ENCODE results near the gene C1QTNF12.
A peak's percentile ranks its signal among the peaks of the same experiment; 100 is the strongest.

C1QTNF12 gene

DNA sequence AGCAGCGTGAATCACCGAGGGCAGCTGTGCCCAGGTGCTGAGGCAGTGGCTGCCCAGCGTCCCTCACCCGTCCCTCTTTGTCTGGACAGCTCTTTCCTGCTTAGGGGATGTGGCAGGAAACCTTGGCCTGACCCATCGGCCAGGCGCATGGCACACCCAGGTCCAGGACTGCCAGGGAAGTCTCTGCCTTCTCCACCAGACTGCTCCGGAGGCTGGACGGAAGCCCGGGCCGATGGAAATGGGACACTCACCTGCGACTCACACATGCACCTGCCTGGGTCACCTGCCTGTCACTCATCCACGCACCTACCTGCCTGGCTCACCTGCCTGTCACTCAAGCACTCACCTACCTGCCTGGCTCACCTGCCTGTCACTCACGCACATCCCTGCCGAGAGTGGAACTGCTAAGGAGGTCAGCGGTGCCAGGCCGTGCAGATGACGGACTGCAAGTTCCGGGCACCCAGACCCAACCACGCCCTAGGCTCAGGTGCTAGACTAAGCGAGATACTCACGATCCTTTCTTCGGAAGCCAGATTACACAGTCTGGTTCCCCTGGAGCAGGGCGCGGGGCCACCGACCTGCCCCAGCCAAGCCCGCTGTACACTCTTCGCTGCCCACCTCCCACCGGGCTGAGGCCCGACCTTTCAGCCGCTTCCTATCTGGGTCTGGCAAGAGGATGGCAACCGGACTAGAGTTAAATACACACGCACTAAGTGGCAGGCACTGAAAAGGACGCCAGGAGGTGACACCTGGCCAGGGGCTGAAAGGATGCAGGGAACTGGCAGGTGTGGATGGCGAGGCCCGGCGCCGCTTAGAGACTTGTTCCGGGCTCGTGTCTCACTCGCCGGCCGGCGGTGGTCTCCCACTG, 26.1 kb upstream of the C1QTNF12 start:
- H3K36me3 ChIP-seq (ENCODE audit: control insufficient read depth in 1 of 2, insufficient read depth in 2 of 2, low read length in 2 of 2): peaks cover 6 to 13% of the 10 kb centered on the region in 2 donors
- peaks cover 28 to 39% of the 10 kb centered on the region in 2 donors for H3K4me1 ChIP-seq (ENCODE audit: control insufficient read depth in 1 of 2, insufficient read depth in 2 of 2, low read length in 2 of 2)
- no peaks in the 10 kb centered on the region for H3K27me3 ChIP-seq (ENCODE audit: control insufficient read depth in 1 of 2, insufficient read depth in 2 of 2, low read length in 2 of 2)
- peak overlapping the region; percentile 56 for H3K27ac ChIP-seq (ENCODE audit: low read depth, low read length)
- peak overlapping the region; percentile 90 to 92 for H3K9ac ChIP-seq (ENCODE audit: low read depth in 1 of 2, low read length in 2 of 2)
- no peaks in the 10 kb centered on the region for H3K9me3 ChIP-seq (ENCODE audit: control insufficient read depth in 1 of 2, low read length in 2 of 2)
- peak overlapping the region; percentile 82 to 93 for H3K4me3 ChIP-seq (ENCODE audit: low read depth in 1 of 2, low read length in 2 of 2)

DNA sequence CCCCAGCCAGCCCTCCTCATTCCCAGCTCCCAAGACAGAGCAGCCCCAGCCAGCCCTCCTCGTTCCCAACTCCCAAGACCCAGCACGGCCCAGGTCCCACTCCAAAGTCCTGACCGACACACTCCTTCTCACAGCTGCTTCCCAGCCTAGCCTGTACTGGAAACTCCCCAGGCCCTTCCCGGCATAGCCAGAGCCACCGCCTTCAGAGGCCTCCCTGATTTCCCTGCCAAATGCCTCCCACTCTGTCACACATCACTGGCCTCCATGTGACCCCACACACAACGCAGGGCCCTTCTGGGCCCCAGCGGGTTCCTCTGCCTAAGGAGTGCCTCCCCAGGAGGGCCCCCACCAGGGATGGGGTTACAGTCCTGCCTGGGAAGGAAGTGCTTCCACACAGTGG, 24.3 kb upstream of the C1QTNF12 start:
- H3K9ac ChIP-seq (ENCODE audit: low read depth in 1 of 2, low read length in 2 of 2): peak overlapping the region in 1 of 2 donors; percentile 53
- H3K4me1 ChIP-seq (ENCODE audit: control insufficient read depth in 1 of 2, insufficient read depth in 2 of 2, low read length in 2 of 2): peaks cover 28 to 39% of the 10 kb centered on the region in 2 donors
- H3K27me3 ChIP-seq (ENCODE audit: control insufficient read depth in 1 of 2, insufficient read depth in 2 of 2, low read length in 2 of 2): no peaks in the 10 kb centered on the region
- no peaks in the 10 kb centered on the region for H3K9me3 ChIP-seq (ENCODE audit: control insufficient read depth in 1 of 2, low read length in 2 of 2)
- H3K27ac ChIP-seq (ENCODE audit: low read depth, low read length): no peak overlapping the region
- peak overlapping the region in 1 of 2 donors; percentile 29 for H3K4me3 ChIP-seq (ENCODE audit: low read depth in 1 of 2, low read length in 2 of 2)
- H3K36me3 ChIP-seq (ENCODE audit: control insufficient read depth in 1 of 2, insufficient read depth in 2 of 2, low read length in 2 of 2): peaks cover 9 to 23% of the 10 kb centered on the region in 2 donors

DNA sequence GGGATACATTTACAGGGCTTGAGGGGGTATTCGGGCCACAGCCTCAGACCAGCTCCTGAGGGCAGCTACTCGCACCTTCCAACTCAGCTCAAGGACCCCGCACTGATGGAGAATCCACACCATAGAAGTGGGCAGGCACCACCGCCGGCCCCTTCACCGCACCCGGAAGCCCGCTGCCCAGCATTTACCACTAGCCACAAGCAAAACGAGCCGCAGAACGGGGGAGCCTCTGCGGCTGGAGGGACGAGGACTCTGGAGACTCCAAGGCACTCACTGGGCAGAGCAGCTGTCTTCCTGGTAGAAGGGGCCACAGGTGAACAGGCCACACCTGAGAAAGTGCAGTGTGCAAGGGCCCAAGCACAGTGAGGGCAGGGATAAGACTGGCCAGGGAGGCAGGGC, 21.8 kb upstream of the C1QTNF12 start:
- Histone ChIP-seq H3K9me3 (ENCODE audit: control insufficient read depth in 1 of 2, low read length in 2 of 2) (no peaks in the 10 kb centered on the region), H3K9ac (ENCODE audit: low read depth in 1 of 2, low read length in 2 of 2) (no peak overlapping the region), H3K4me1 (ENCODE audit: control insufficient read depth in 1 of 2, insufficient read depth in 2 of 2, low read length in 2 of 2) (peaks cover 21 to 33% of the 10 kb centered on the region in 2 donors), H3K36me3 (ENCODE audit: control insufficient read depth in 1 of 2, insufficient read depth in 2 of 2, low read length in 2 of 2) (peaks cover 16 to 37% of the 10 kb centered on the region in 2 donors), H3K4me3 (ENCODE audit: low read depth in 1 of 2, low read length in 2 of 2) (no peak overlapping the region), H3K27ac (ENCODE audit: low read depth, low read length) (no peak overlapping the region), H3K27me3 (ENCODE audit: control insufficient read depth in 1 of 2, insufficient read depth in 2 of 2, low read length in 2 of 2) (no peaks in the 10 kb centered on the region)

DNA sequence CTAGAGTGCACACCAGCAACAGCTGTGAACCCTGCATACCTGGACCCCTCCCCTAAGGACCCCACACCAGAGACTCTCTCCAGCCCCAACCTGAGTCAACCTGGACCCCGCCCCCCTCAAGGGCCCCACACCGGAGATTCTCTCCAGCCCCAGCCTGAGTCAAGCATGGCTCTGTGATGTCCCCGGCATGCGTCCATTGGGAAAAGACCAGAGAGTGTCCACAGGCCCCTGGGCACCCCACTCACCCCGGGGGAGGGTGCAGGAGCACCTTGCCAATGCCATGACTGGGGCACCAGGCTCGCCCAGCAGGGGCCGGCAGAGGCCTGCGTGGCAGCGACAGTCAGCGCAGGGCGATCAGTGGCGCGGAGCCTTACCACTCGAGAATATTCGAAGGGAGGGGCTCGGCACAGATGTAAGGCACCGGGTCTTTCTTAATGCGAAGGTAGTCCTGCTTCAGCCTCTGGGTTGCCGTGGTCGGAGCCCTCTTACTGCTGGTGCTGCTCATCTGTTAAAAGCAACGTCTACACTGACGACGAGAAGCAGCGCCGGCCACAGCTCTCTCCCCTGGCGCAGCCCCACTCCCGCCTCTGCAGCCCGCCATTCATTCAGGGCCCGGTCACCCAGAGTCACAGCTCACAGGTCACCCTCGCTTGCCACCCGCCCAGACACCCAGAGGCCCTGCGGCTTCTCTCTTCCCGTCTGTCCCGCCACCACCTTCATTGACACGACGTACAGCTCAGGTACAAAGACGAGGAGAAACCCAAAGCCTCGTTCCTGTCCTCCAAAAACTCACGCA, 21.2 kb upstream of the C1QTNF12 start:
- Histone ChIP-seq H3K4me3 (ENCODE audit: low read depth in 1 of 2, low read length in 2 of 2) (no peak overlapping the region), H3K27me3 (ENCODE audit: control insufficient read depth in 1 of 2, insufficient read depth in 2 of 2, low read length in 2 of 2) (no peaks in the 10 kb centered on the region), H3K27ac (ENCODE audit: low read depth, low read length) (no peak overlapping the region), H3K36me3 (ENCODE audit: control insufficient read depth in 1 of 2, insufficient read depth in 2 of 2, low read length in 2 of 2) (peaks cover 20 to 43% of the 10 kb centered on the region in 2 donors), H3K9ac (ENCODE audit: low read depth in 1 of 2, low read length in 2 of 2) (no peak overlapping the region), H3K9me3 (ENCODE audit: control insufficient read depth in 1 of 2, low read length in 2 of 2) (no peaks in the 10 kb centered on the region), H3K4me1 (ENCODE audit: control insufficient read depth in 1 of 2, insufficient read depth in 2 of 2, low read length in 2 of 2) (peaks cover 19 to 30% of the 10 kb centered on the region in 2 donors)

DNA sequence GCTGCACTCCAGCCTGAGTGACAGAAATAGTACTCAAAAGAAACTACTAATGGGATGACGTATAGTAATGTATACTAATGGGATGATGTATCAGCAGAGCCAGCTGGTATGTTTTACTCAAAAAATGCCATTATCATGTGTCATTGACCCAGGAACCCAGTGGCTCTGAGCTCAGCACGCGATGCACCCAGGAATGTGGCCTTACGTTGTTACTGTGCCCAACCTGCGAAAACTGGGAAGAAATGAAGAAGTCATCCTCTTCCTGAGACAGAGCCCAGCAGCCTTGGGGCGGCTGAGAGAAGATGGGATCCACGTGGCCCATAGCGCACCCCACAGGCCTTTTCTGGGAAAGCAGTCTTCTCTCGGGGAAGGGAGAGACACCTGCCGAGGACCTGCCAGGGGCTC, 18.3 kb upstream of the C1QTNF12 start:
- Histone ChIP-seq H3K36me3 (ENCODE audit: control insufficient read depth in 1 of 2, insufficient read depth in 2 of 2, low read length in 2 of 2) (peaks cover 37 to 65% of the 10 kb centered on the region in 2 donors), H3K27me3 (ENCODE audit: control insufficient read depth in 1 of 2, insufficient read depth in 2 of 2, low read length in 2 of 2) (no peaks in the 10 kb centered on the region), H3K4me1 (ENCODE audit: control insufficient read depth in 1 of 2, insufficient read depth in 2 of 2, low read length in 2 of 2) (peaks cover 0 to 2% of the 10 kb centered on the region in 2 donors), H3K9ac (ENCODE audit: low read depth in 1 of 2, low read length in 2 of 2) (no peak overlapping the region), H3K4me3 (ENCODE audit: low read depth in 1 of 2, low read length in 2 of 2) (no peak overlapping the region), H3K9me3 (ENCODE audit: control insufficient read depth in 1 of 2, low read length in 2 of 2) (no peaks in the 10 kb centered on the region), H3K27ac (ENCODE audit: low read depth, low read length) (no peak overlapping the region)

DNA sequence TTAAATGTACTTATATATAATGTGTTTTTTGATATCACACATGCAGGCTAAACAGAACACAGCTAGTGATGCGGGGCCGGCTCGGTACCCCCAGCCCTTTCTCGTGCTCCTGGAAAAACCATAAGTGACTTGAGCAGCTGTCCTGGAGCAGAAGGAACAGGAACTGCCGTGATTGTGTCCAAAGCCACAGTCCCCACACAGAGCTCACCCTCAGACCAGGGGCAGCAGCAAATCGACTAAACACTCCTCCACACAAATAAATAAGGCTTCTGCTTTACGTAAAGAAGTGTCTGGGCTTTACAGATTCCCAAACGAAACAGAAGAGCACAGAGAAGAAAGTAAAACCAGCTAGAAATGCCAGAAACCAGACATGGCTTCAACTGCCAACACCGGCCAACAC, 17.5 kb upstream of the C1QTNF12 start:
- Histone ChIP-seq H3K27me3 (ENCODE audit: control insufficient read depth in 1 of 2, insufficient read depth in 2 of 2, low read length in 2 of 2) (no peaks in the 10 kb centered on the region), H3K4me3 (ENCODE audit: low read depth in 1 of 2, low read length in 2 of 2) (no peak overlapping the region), H3K4me1 (ENCODE audit: control insufficient read depth in 1 of 2, insufficient read depth in 2 of 2, low read length in 2 of 2) (peaks cover 0 to under 1% of the 10 kb centered on the region in 2 donors), H3K36me3 (ENCODE audit: control insufficient read depth in 1 of 2, insufficient read depth in 2 of 2, low read length in 2 of 2) (peaks cover 41 to 72% of the 10 kb centered on the region in 2 donors), H3K27ac (ENCODE audit: low read depth, low read length) (no peak overlapping the region), H3K9me3 (ENCODE audit: control insufficient read depth in 1 of 2, low read length in 2 of 2) (no peaks in the 10 kb centered on the region), H3K9ac (ENCODE audit: low read depth in 1 of 2, low read length in 2 of 2) (no peak overlapping the region)

DNA sequence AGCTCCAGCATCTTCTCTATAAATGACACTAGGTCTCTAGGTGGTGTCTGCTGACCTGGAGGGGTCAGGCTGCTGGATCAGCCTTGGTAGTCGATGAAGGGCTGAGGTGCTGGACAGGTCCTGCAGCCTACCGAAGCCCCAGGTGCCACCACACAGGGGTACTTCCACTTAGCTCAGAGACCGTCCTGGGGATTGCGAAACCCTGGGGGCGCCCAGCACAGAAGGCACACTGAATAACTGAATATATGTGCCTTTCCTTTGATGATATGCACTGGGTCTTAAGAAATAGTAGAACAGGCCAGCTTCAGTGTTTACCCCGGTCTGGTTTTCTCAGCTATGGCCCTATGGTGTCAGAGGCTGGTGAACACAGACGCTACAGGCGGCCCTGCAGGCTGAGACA, 16.2 kb upstream of the C1QTNF12 start:
- Histone ChIP-seq H3K9ac (ENCODE audit: low read depth in 1 of 2, low read length in 2 of 2) (no peak overlapping the region), H3K36me3 (ENCODE audit: control insufficient read depth in 1 of 2, insufficient read depth in 2 of 2, low read length in 2 of 2) (peaks cover 43 to 71% of the 10 kb centered on the region in 2 donors), H3K27me3 (ENCODE audit: control insufficient read depth in 1 of 2, insufficient read depth in 2 of 2, low read length in 2 of 2) (no peaks in the 10 kb centered on the region), H3K27ac (ENCODE audit: low read depth, low read length) (no peak overlapping the region), H3K9me3 (ENCODE audit: control insufficient read depth in 1 of 2, low read length in 2 of 2) (no peaks in the 10 kb centered on the region), H3K4me1 (ENCODE audit: control insufficient read depth in 1 of 2, insufficient read depth in 2 of 2, low read length in 2 of 2) (peaks cover 0 to 3% of the 10 kb centered on the region in 2 donors), H3K4me3 (ENCODE audit: low read depth in 1 of 2, low read length in 2 of 2) (no peak overlapping the region)

DNA sequence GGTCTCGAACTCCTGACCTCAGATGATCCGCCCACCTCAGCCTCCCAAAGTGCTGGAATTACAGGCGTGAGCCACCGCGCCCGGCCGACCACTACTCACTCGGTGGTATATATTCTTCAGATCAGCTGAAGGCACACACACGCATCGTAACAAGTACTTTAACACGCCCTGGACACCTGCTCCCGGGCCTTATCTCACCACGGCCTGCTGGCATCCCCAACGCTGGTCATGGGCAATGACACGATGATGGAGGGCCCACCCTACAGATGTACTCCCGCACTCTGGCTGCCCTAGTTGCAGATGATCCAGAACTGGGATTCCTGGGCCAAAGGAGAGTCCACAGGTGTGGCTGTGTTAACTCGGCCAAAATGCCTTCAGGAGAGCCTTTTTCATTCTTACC, 15.5 kb upstream of the C1QTNF12 start:
- Histone ChIP-seq H3K27me3 (ENCODE audit: control insufficient read depth in 1 of 2, insufficient read depth in 2 of 2, low read length in 2 of 2) (no peaks in the 10 kb centered on the region), H3K36me3 (ENCODE audit: control insufficient read depth in 1 of 2, insufficient read depth in 2 of 2, low read length in 2 of 2) (peaks cover 41 to 68% of the 10 kb centered on the region in 2 donors), H3K9ac (ENCODE audit: low read depth in 1 of 2, low read length in 2 of 2) (no peak overlapping the region), H3K4me1 (ENCODE audit: control insufficient read depth in 1 of 2, insufficient read depth in 2 of 2, low read length in 2 of 2) (peaks cover 0 to 3% of the 10 kb centered on the region in 2 donors), H3K9me3 (ENCODE audit: control insufficient read depth in 1 of 2, low read length in 2 of 2) (no peaks in the 10 kb centered on the region), H3K4me3 (ENCODE audit: low read depth in 1 of 2, low read length in 2 of 2) (no peak overlapping the region), H3K27ac (ENCODE audit: low read depth, low read length) (no peak overlapping the region)

DNA sequence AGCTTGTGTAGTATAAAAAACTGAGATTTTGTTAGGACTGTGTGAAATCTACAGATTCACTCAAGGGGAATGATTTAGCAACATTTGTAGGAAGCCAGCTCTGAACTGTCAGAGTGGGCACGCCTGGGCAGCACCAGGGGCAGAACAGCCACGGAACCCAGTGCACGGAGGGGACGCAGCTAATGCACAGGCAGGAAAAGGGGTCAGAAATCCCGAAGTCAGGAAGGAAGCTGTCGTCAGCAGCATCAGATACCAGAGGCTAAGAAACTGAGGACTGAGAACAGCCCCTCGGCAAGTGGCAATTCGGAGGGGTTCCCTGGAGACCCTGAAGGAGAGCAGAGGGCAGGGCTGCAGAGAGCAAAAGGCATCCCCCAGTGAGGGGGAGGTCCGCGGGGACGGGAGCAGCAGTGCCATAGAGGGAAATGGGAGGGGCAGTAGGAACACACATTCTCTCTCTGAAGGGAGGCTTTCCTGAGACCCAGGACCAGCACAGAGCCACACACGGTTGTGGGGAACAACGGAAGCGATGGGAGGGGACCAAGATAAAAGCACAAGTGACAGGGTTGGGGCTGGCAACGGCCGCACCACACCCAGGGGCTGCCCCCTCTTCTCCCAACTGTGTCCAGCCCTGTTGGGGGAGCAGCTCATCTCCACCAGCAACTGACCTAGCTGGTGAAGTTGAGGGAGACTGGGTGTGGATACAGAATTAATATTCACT, 14.5 kb upstream of the C1QTNF12 start:
- Histone ChIP-seq H3K27ac (ENCODE audit: low read depth, low read length) (no peak overlapping the region), H3K27me3 (ENCODE audit: control insufficient read depth in 1 of 2, insufficient read depth in 2 of 2, low read length in 2 of 2) (no peaks in the 10 kb centered on the region), H3K9ac (ENCODE audit: low read depth in 1 of 2, low read length in 2 of 2) (no peak overlapping the region), H3K4me3 (ENCODE audit: low read depth in 1 of 2, low read length in 2 of 2) (no peak overlapping the region), H3K36me3 (ENCODE audit: control insufficient read depth in 1 of 2, insufficient read depth in 2 of 2, low read length in 2 of 2) (peaks cover 40 to 72% of the 10 kb centered on the region in 2 donors), H3K9me3 (ENCODE audit: control insufficient read depth in 1 of 2, low read length in 2 of 2) (no peaks in the 10 kb centered on the region), H3K4me1 (ENCODE audit: control insufficient read depth in 1 of 2, insufficient read depth in 2 of 2, low read length in 2 of 2) (peaks cover 0 to 3% of the 10 kb centered on the region in 2 donors)
